ENCODE measurements around the gene OXTR. TPM values are rescaled to one million over a fixed set of nuclear protein-coding genes. Genes with fewer than 3 reads are reported as not detected.

Gene OXTR
- total RNA-seq, 1 donor from 2014 or later: 0.55 TPM

GRCh38 chr3:8709801-8710507 lies 59.5 kb downstream of the OXTR start:
- H3K27ac ChIP-seq: no peak overlapping the region
- TF ChIP-seq CTCF (IDR thresholded peaks at IDR 0.05): no peak
- H3K4me3 ChIP-seq: no peak overlapping the region
- DNase-seq (no peak), ATAC-seq (no peak)
- H3K27me3 ChIP-seq: no peaks in the 10 kb centered on the region
- intact Hi-C loops (cut with DNase I): no loop called here
- no peaks in the 10 kb centered on the region for H3K36me3 ChIP-seq
- H3K9me3 ChIP-seq: no peaks in the 10 kb centered on the region
- H3K4me1 ChIP-seq: no peaks in the 10 kb centered on the region

GRCh38 chr3:8709287-8709686 lies 60.1 kb downstream of the OXTR start:
- H3K36me3 ChIP-seq: no peaks in the 10 kb centered on the region
- intact Hi-C loops (cut with DNase I): no loop called here
- no peak overlapping the region for H3K4me3 ChIP-seq
- no peaks in the 10 kb centered on the region for H3K4me1 ChIP-seq
- no peak for DNase-seq
- no peaks in the 10 kb centered on the region for H3K9me3 ChIP-seq
- no peak for ATAC-seq
- no peak overlapping the region for H3K27ac ChIP-seq
- no peaks in the 10 kb centered on the region for H3K27me3 ChIP-seq
- TF ChIP-seq CTCF (IDR thresholded peaks at IDR 0.05): no peak

GRCh38 chr3:8705575-8705974 lies 63.8 kb downstream of the OXTR start:
- no peak for TF ChIP-seq CTCF (IDR thresholded peaks at IDR 0.05)
- intact Hi-C loops (cut with DNase I): no loop called here

GRCh38 chr3:8702560-8702959 lies 66.9 kb downstream of the OXTR start:
- H3K9me3 ChIP-seq: no peaks in the 10 kb centered on the region
- H3K4me3 ChIP-seq: no peak overlapping the region
- DNase-seq (no peak), ATAC-seq (no peak)
- TF ChIP-seq CTCF (IDR thresholded peaks at IDR 0.05): no peak
- H3K27me3 ChIP-seq: no peaks in the 10 kb centered on the region
- H3K4me1 ChIP-seq: no peaks in the 10 kb centered on the region
- intact Hi-C loops (cut with DNase I): no loop called here
- H3K36me3 ChIP-seq: no peaks in the 10 kb centered on the region
- no peak overlapping the region for H3K27ac ChIP-seq

More at GRCh38 chr3:8705575-8705974, 63.8 kb downstream of the OXTR start:
- H3K27ac ChIP-seq: no peak overlapping the region
- DNase-seq: no peak
- no peaks in the 10 kb centered on the region for H3K36me3 ChIP-seq
- ATAC-seq: no peak
- no peaks in the 10 kb centered on the region for H3K27me3 ChIP-seq
- H3K9me3 ChIP-seq: no peaks in the 10 kb centered on the region
- no peaks in the 10 kb centered on the region for H3K4me1 ChIP-seq
- no peak overlapping the region for H3K4me3 ChIP-seq

Other genes with a start within 250 kb of the OXTR start
- gene SSUH2, start 124.8 kb downstream of the OXTR start, total RNA-seq: not detected
- gene CAV3, start 35.8 kb downstream of the OXTR start, total RNA-seq: 0.32 TPM
- 15.0 TPM for gene RAD18, start 193.9 kb upstream of the OXTR start, total RNA-seq